Mesothelial cell of epicardium (in vitro differentiated cells): Measurements from ENCODE around the gene SNTG2. TPM values are rescaled to one million over a fixed set of nuclear protein-coding genes. Genes with fewer than 3 reads are reported as not detected.

Experiments
- DNase-seq, 2 experiments: peaks; one replicate each; pipeline ENCODE4 v3.0.0; 2021; ENCODE audit warnings: low spot score in 2 of 2; ENCODE audit not compliant: unreplicated experiment in 2 of 2
- H3K27ac Mint-ChIP-seq: 2 replicates; pipeline ENCODE4 v1.8.0; 2021; ENCODE audit warnings: mixed read lengths
- H3K27me3 Mint-ChIP-seq: 2 replicates; pipeline ENCODE4 v1.8.0; 2021; ENCODE audit warnings: low read depth, mixed read lengths
- H3K36me3 Mint-ChIP-seq: 2 replicates; pipeline ENCODE4 v1.8.0; 2021; ENCODE audit warnings: mixed read lengths
- H3K4me1 Mint-ChIP-seq: 2 replicates; pipeline ENCODE4 v1.8.0; 2021; ENCODE audit warnings: mixed read lengths
- H3K4me3 Mint-ChIP-seq: 2 replicates; pipeline ENCODE4 v1.8.0; 2021; ENCODE audit warnings: mild to moderate bottlenecking, moderate library complexity, mixed read lengths
- H3K9me3 Mint-ChIP-seq: 2 replicates; pipeline ENCODE4 v1.8.0; 2021; ENCODE audit warnings: mixed read lengths
- CTCF ChIP-seq: fragments of 200-600 bp; sonication (generic); IDR thresholded peaks from one replicate; pipeline ENCODE4 v1.5.0; 2021; ENCODE audit warnings: antibody characterized with exemption; ENCODE audit not compliant: unreplicated experiment
- total RNA-seq: library from RNA; stranded (reverse); gene quantifications from 3 replicates; pipeline ENCODE4 v1.2.1, GENCODE V29; 2021

Gene SNTG2
- total RNA-seq = not detected in 3 replicates

GRCh38 chr2:950080-950966, at the start of gene SNTG2:
TSS of gene SNTG2 (plus strand) at chr2:950849. CDS start at chr2:950997, 148 bp downstream.
- H3K27ac Mint-ChIP-seq = no peak within 1 kb of the TSS
- peak within 1 kb of the TSS; percentile 67 for H3K4me3 Mint-ChIP-seq
- no peaks in the 10 kb centered on the region for H3K36me3 Mint-ChIP-seq
- peaks cover 9% of the 10 kb centered on the region for H3K4me1 Mint-ChIP-seq
- no peak for TF ChIP-seq CTCF
- H3K9me3 Mint-ChIP-seq = no peaks in the 10 kb centered on the region
- peak in 1 of 2 experiments; percentile 70 for DNase-seq
- peaks cover 89% of the 10 kb centered on the region for H3K27me3 Mint-ChIP-seq

GRCh38 chr2:902584-902983, 48.1 kb upstream of the SNTG2 start:
- no peak for TF ChIP-seq CTCF
- H3K36me3 Mint-ChIP-seq = no peaks in the 10 kb centered on the region
- DNase-seq = no peak

GRCh38 chr2:903223-903900, 47.3 kb upstream of the SNTG2 start:
- TF ChIP-seq CTCF = no peak
- Mint-ChIP-seq H3K27ac (no peak overlapping the region), H3K4me3 (no peak overlapping the region)

More at GRCh38 chr2:902584-902983, 48.1 kb upstream of the SNTG2 start:
- Mint-ChIP-seq H3K27ac (no peak overlapping the region), H3K9me3 (peaks cover 13% of the 10 kb centered on the region), H3K4me3 (no peak overlapping the region), H3K4me1 (no peaks in the 10 kb centered on the region), H3K27me3 (peaks cover 19% of the 10 kb centered on the region)

GRCh38 chr2:904246-905024, 46.2 kb upstream of the SNTG2 start:
- DNase-seq = no peak
- peaks cover 22% of the 10 kb centered on the region for H3K27me3 Mint-ChIP-seq
- H3K27ac Mint-ChIP-seq = no peak overlapping the region
- H3K9me3 Mint-ChIP-seq = peaks cover 13% of the 10 kb centered on the region
- no peaks in the 10 kb centered on the region for H3K4me1 Mint-ChIP-seq
- no peaks in the 10 kb centered on the region for H3K36me3 Mint-ChIP-seq
- H3K4me3 Mint-ChIP-seq = no peak overlapping the region
- TF ChIP-seq CTCF = no peak

More at GRCh38 chr2:903223-903900, 47.3 kb upstream of the SNTG2 start:
- Mint-ChIP-seq H3K27me3 (peaks cover 22% of the 10 kb centered on the region), H3K36me3 (no peaks in the 10 kb centered on the region), H3K9me3 (peaks cover 13% of the 10 kb centered on the region), H3K4me1 (no peaks in the 10 kb centered on the region)
- no peak for DNase-seq

GRCh38 chr2:905091-905832, 45.4 kb upstream of the SNTG2 start:
- H3K9me3 Mint-ChIP-seq = peaks cover 7% of the 10 kb centered on the region
- H3K4me1 Mint-ChIP-seq = no peaks in the 10 kb centered on the region
- peaks cover 24% of the 10 kb centered on the region for H3K27me3 Mint-ChIP-seq
- H3K27ac Mint-ChIP-seq = no peak overlapping the region
- TF ChIP-seq CTCF = no peak
- no peak for DNase-seq
- no peak overlapping the region for H3K4me3 Mint-ChIP-seq
- H3K36me3 Mint-ChIP-seq = no peaks in the 10 kb centered on the region
